ENCODE results near the gene ASTN1.

Gene ASTN1

DNA sequence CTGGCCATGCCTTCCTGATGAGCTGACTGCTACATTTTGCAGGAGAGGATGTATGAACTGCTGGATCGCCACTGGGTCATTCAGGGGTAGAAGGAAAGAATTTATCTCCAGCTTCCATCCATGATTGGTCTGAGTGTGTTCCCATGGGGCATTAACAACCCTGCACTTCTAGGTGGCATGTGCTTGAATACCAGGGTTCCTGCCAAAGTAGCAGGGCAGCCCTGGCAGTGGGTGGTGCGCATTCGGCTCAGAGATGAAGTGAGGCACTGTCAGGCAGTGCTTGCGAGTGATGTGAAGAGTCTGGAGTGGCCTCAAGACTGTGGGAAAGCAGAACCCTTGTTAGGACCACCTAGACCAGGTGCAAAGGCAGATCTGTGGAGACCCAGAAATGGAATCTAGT lies 294.9 kb downstream of the ASTN1 start:
- no peak for DNase-seq

DNA sequence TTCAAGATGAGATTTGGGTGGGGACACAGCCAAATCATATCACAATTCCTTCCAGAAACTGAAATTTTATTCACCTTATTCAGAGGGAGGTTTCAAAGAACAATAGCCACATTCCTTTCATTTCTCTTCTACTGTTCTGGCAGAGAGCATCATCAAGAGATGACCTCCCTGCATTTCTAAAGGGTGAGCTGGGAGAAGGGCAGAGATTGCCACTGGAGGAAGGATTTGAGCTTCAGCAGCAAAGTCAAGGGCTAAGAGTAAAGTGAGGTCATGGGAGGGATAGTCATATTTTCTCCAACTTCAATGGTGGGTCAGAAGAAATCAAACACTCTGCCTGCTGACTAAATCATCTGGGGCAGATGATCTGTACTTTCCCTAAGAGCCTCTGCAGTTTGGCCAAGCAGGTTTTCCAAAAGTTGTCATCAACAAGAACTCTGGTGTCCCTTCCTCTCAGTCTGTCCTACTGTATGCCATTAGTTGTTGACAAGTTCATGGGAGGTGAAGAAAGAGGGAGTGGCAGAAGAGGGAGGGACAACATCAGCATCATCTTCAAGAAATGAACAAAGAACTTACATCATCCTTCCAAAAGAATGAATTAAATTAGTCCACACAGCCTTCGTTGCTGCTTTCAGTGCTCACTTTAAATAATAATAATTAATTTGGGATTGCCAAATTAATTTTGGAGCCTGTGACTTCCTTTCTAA lies 298.3 kb downstream of the ASTN1 start:
- no peak for DNase-seq

DNA sequence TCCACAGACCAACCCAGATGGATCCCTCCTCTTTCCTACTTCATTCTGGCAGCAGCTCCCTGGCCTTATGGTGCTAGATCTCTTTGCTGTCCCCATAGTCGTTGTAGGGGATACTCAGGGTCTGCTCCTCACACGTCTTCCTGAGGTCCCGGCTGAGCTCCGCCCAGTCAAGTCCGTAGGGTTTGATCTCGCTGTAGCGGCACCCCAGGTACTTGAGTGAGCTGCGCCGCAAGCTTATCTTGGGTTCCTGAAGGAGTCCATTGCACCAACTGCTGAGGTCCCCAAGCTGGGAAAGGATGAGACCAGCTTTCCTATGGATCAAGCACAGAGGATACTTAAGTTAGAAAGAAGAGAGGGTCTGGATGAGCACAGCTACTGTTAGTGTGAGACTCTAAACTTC lies 300.3 kb downstream of the ASTN1 start:
- no peak for DNase-seq

DNA sequence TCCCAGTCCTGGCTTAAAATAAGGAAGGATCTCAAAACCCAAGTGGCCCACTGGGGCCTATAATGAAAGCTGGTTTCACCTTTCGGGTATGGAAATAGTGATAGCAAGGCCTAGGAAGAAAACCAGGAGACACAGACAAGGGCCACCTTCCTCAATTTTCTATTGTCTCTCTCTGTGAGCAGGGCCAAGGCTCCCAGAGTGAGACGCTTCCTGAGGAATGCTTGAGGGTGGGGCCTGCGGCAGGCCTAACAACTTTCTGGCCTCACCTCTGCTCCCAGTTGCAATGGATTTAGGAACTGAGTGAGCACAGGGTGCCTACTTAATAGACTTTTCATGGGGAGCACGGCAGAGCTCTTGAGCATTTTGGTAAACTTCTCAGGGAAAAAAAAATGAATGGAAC lies 300.9 kb downstream of the ASTN1 start:
- DNase-seq, result no peak

DNA sequence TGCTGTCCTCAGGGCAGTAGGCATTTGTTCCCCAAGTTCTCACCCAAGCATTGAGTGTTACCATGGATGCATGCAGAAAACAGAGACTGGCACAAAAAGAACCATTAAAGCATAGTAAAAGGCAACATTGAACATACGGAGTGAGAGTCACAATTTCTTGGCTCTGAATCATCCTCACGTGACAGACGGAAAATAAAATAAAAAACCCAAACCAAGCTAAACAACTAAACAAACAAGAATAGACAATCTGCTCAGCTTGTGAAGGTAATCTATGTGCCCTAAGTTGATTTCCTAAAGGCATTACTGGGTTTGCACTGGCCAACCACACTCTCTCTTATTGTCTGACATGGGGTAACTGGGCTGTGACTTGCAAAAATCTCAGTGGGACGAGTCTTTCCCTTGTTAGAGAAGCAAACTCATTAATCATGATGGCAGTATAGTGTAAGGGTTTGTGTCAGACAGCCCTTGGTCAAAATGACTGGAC lies 306.0 kb downstream of the ASTN1 start:
- peak in 1 of 2 experiments; percentile 34 for DNase-seq

DNA sequence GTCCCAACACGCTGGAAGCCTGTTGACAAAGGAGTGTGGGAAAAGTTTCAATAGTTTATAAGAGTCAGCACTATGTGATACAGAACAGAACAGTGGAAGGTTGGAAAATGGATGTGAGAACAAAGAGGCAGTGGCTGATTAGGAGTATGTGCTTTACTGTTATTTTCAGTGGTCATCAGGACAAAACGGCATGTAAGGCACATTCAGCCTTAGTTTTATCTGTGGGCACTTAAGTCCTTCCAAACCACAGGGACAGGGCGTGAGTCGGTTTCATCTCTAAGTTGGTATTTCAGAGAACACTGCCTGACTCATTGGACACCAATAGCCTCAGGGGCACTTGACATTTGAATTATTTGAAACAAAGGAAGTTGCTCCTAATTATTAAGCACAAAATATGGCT lies 306.9 kb downstream of the ASTN1 start:
- no peak for DNase-seq

DNA sequence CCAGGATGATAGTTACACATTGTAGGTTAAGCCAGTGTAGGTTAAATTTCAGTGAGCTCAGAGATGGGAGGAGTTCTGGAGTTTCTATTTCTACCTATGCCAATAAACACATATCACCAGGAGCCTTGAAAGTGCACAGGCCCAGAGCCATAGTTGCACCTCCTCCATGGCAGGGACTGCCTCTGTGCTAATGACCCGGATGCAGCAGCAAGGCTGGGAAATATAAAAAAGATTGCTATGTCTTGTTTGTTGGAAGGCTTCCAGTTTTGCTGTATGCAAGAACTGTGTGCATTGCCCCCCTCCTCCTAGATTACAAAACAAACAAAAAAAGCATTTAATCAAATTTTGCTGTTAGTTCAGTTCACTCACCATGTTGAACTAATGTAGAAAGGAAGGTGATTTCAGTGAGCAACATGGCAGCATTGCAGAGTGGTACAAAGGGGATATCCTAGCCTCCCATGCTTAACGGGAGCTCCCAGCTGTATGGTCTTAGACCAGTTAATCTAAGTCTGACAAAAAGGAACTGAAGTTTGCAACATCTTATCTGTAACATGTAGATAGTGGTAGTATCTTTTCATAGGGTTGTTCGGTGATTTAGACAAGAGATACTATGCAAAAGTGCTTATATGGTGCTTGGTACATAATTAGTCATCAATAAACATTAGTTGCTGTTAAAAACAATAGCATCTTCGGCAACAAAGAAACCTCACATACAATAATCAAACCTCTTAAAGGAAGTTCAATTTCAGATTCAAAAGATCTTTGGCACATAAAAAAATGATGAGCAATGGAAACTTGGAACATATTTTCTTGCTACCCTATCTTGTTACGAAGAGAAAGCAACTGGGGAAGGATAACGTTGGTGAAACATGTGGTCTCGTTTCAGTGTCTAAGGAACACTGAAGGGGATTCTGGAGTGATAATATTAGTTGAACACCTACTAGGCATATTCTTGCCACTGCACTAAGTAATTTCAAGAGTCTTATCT lies 309.5 kb downstream of the ASTN1 start:
- DNase-seq, result peak; percentile 83 to 90

DNA sequence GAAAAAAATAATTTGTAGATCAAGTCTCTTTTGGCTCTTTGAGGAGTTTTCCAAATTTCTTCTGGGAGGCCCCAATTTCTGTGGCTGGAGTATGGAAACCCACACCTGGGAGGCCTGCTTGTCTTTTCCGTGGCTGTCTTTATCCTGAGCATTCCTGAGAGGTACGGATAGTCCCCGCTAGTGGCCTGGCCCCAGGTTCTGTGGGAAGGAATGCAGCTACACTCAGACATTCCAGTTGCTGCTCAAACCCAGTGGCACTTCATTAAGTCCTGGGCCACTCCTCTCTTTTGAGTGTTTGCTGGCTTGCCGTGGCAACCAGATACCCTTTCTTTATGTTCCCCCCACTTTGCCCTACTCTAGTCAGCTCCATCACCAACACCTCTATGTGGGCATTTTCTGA lies 310.4 kb downstream of the ASTN1 start:
- DNase-seq, result no peak

DNA sequence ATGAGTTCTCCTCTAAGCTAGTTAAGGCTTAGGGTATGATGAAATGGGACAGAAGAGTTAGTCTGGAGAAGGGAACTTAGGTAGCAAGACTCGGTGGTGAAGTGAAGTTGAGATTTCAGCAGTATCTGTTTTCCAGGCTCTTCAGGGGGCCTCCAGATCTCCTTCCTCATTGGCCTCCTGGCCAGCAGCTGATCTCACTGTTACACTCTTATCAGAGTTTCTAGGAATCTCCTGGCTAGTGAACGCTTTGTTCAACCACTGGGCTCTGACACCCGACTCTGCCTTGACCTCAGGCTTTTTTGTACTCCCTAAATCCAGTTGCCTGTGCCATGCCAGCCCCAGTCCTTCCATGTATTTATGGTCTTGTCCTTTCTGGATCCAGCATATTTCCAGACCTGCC lies 311.0 kb downstream of the ASTN1 start:
- no peak for DNase-seq

DNA sequence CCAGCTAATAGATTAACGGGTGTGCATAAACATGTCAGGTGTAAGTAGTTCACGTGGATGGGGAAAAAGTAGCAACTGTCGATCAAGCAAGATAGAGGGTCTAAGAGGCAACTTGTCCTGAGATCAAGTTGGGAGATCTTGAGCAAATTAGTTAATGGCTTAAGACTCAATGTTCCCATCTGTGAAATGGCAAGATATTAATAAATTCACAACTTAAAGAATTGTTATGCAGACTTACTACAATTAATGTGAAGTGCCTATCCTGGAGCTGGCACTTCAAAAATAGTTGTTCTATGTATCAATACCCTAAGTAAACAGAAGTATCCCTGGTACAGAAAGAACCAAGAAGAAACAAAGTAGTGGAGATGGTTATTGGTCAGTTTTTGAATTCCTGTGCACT lies 312.4 kb downstream of the ASTN1 start:
- DNase-seq, result no peak

DNA sequence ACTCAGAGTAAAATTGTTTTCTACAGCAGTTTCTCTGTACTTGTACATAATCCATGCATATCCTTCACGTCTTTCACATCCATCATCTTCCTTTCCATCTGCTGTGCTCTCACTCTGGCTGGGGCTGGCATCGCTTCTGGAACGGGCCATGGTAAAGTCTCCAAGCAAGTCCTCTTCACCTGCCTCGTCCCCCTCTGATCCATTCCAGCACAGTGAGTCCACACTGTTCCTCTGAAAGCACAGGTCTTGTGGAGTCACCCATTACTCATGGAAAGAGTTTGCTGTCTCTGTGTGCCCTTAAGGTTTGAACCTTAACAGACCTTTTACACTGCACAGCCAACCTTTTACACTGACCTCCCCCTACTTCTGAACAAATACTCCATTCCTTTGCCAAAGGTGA lies 313.6 kb downstream of the ASTN1 start:
- no peak for DNase-seq

DNA sequence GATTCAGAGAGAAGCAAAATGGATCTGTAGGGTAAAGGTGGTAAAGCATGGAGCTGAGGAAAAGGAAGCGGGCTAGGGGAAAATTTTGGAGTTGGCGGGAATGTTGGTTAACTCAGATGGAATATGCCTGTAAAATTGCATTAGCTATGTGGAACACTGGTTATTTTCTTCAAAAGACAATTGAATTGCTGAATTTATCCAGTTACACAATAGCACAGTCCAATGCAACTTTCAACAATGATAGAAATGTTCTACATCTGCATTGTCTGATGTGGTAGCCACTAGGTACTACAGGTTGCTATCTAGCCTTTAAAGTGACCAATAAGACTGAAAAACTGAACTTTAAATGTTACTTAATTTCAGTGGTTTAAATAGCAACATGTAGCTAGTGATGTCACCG lies 315.2 kb downstream of the ASTN1 start:
- DNase-seq, result no peak

DNA sequence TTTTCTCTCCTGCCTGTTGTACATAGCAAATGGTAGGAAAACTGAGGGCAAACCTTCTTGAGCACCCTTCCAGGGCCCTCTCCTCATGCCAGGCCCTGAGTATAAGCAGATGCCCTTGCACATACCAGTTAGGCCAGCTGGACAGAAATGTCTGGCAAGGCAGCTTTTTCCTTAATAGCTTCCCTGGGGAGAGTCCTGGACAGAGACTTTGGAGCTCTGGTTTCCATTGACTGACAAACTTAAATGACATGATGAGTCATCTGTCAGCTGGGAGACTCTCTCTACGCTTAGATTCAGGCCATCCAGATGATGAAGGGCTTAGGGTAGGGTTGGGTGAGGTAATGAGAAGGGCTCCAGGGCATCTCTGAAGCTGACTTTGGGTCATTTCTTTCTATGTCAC lies 317.5 kb downstream of the ASTN1 start:
- DNase-seq, result no peak

DNA sequence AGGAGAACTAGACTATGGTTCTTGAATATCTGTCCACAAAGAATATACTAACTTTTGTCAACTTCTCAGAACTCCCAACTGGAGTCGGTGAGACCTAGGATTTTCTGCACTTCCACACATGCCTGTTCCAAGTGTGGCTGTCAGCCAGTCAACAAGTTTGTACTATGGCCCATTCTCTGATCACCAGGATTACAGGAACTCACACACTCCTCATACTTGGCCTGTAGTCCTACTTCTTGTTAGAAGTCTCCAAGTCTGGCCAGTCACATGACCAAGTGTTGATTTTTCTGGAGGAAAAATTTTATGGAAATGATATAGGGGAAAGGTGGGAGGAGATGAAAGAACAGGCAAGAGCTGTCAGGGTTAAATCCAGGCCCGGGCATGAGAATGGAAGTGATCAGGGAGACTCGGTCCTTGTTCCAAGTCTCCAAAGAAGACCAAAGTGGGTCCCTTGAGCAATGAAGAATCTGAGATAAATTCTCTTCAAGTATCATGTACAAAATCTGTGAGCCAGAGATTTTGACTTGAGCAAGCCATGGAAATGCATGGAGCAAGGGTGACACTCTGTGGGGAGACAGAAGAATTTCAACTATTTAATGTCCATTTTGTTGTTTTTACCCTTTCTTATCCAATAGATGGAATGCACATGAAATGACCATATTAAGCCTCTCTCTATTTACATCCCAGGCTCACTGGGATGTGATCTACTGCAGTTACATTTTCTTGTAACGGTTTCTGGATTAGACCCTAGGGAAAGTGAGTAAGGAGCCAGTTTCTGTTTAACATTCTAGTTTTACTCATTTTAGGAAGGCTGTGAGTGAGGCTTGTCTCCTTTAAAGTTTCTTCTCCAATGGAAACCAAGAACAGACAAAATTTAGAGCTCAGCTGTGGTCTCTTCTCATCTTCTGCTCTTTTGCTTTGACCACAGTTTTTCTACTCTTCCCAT lies 320.9 kb downstream of the ASTN1 start:
- peak; percentile 33 to 57 for DNase-seq

DNA sequence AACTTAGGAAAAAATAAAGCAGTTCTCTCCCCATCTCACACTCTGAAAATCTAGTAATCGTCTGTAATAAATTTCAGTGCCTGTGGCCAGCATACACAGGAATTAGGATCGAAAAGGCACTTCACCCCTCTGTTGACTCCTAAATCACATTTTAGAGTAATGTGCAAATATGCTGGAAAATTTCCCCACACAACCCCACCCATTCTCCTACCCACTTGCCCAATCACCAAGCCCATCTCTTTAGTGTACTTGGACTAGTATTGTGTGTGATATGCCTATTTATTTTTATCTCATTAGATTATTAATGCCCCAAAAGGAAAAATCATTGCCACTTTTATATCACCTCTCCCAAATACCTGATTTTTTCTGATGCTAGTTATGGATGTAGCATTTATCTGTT lies 323.3 kb downstream of the ASTN1 start:
- DNase-seq, result no peak

DNA sequence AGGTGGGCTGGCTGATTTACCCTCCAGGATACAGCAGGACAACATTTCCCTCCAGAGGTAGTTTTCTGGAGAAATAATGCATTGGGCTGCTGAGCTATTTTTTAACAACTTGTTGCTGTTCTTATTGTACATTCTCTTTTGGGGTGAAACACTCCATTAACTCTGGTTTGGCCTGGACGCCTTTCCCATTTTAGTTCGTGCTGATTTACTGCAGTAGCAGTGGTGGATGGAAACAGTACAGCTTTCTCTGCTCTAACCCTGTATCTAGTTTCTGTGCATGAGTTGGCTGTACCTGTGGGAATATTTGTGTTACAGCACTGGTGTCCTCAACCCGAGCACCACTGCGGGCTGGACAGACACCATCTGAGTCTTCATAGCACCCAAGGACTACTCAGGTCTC lies 325.3 kb downstream of the ASTN1 start:
- DNase-seq, result no peak

DNA sequence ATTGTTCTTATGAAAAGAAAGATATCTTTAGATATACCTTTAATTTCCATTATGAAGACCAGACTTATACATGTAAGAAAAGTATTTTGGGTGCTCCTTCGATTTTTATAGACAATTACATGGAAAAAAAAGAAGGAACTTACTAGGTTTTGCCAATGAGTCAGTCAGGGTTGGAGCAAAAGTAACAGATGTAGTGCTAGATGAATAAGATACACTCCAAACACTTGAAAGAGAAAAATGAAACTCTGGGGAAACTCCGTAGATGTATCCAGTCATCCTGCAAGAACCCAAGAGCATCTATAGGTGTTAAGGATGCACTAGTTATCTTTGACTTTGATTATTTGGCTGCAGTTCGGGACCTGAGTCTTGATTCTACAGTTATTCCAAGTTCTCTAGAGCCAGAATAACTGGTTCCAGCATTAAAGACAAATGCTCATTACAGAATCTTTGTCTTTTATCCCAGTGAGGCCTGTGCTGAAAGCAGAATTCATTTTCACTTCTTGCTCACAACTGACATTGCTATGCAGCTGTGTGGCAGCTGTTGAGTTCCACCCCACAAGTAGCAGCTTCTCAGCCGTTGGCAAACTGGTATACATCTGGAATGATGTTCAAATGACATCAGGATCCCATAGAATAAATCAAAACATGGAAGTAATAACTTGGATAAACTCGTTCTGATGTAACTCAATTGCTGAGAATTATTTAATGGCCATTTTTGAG lies 326.1 kb downstream of the ASTN1 start:
- no peak for DNase-seq

DNA sequence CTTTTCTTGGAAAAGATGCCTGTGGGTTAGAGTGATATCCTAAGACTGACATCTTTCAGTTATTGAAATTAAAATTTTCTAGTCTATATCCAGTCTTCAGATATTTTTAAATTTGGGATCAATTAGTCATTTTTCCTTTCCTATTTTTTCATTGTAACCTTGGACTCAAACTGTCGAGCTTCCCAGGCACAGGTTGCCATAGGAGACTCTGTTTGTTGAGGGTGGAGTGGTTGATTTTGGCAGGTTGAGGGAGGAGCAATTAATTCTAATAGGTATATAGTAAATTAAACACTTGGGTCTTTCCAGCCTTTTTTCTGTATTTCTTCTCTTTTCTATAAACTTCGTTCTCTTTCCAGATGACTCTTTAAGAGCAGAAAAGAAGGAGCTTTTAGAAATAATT lies 326.8 kb downstream of the ASTN1 start:
- DNase-seq, result peak; percentile 11 to 55

DNA sequence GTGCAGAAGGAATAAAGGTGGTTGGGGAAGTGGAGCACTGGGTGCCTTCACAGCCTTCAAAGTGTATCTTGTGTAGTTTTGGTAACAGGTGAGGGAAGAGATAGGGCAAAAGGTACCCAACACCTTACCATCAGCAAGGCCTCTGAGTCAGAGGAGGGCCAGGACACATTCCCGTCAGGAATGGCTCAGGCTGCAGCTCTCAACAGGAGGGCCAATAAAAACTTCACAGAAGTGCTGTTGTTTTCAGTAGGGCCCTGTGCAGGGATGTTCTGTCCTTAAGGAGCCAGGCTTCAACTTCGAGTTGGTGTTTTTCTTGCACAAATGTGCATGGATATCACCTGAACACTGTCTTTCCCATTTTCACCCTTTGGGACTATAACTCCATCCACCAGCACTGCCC lies 333.4 kb downstream of the ASTN1 start:
- DNase-seq, result no peak

DNA sequence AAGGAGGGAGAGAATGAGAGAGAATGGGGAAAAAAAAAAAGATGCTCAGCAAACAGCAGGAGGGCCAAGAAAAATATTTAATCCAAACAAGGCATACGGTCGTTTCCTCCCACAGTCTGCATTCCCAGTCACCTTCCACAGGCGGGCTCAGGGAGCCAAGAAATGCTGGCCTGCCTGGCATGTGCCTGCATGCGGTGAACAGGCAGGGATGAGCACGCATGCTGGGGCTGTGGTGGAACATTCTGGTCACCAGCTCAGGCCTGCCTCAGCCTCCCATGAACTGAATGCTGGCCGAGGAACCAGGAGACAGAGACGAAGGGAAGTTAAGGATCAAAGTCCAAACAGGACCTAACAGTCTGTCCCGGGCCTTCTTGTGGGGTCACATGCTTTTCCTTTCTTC lies 335.3 kb downstream of the ASTN1 start:
- DNase-seq, result no peak

DNA sequence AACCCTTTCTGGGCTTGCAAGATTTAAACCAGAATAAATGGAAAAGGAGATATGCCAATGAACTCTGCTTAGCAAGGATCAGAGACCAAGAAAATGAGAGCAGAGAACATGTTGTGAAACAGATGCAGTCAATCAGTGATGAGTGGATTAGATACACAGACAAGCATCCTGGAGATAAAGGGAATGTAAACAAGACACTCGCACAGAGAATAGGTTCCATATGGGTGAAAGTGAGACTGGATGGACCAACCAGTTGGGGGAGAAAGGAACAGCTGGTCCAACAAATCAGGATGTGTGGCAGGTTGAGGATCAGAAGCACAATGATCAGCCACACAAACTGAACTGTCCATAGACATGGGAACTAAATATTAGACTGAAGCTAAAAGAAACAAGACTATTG lies 338.2 kb downstream of the ASTN1 start:
- peak in 1 of 2 experiments; percentile 44 for DNase-seq

DNA sequence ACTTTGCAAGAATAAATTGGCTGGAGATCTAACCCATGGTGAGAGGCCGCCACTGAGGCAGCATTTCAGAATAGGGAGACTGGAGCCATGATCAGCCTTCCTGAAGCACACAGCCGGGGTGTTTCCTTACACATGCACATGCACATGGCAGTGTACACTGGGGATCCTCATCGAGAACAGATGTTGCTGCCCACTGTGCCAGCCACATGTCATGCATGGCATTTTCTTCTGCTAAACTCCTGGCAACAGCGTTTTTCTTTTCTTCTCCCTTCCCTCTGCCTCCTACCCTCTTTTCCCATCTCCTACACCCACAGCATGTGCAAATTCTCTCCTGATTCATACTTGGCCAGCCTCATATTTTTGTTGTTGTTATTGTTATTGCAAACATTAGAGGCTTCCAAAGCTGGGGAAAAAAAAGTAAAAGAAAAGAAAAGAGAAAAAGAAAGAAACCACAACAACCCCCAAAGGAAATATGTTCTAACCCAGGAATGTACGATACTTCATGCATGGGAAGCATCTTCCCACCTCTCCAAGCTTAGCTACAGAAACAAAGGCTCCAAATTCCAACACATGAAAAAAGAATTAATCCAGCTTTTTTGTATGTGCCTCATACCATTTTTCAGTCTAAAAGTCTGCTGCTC lies 344.0 kb downstream of the ASTN1 start:
- no peak for DNase-seq
